Measurements from ENCODE around the gene TNC. TPM values are rescaled to one million over a fixed set of nuclear protein-coding genes. Genes with fewer than 3 reads are reported as not detected.

Gene TNC
- total RNA-seq, 1 donor from 2014 or later: 137 TPM

DNA sequence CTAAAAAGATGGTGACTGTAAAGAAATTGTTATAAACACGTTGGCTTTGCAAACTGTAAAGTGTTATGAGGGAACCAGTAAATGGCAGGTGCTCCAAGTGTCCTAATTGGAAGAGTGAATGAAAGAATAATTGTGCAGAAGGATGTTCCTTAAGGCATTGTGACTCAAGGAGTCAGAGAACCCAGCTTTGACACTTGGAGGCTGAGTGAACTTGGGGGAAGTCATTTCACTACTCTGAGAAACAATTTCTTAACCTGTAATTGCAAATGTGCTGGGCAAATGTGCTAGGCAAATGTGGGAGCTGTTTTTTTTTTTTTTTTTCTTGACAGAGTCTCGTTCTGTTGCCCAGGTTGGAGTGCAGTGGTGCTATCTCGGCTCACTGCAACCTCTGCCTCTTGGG, 103.5 kb downstream of the TNC start:
- no peaks in the 10 kb centered on the region for H3K9me3 ChIP-seq
- intact Hi-C loops (cut with DNase I): loop anchor here (1.0 to 5.0 kb wide), 4 partner anchors 107 to 610 kb away; no protein-coding TSS in a partner anchor
- no peak for DNase-seq (ENCODE audit: low spot score in 2 of 2)
- no peak overlapping the region for H3K4me3 ChIP-seq
- H3K27me3 ChIP-seq: no peaks in the 10 kb centered on the region
- no peak overlapping the region for H3K27ac ChIP-seq
- TF ChIP-seq, protein P1, sequence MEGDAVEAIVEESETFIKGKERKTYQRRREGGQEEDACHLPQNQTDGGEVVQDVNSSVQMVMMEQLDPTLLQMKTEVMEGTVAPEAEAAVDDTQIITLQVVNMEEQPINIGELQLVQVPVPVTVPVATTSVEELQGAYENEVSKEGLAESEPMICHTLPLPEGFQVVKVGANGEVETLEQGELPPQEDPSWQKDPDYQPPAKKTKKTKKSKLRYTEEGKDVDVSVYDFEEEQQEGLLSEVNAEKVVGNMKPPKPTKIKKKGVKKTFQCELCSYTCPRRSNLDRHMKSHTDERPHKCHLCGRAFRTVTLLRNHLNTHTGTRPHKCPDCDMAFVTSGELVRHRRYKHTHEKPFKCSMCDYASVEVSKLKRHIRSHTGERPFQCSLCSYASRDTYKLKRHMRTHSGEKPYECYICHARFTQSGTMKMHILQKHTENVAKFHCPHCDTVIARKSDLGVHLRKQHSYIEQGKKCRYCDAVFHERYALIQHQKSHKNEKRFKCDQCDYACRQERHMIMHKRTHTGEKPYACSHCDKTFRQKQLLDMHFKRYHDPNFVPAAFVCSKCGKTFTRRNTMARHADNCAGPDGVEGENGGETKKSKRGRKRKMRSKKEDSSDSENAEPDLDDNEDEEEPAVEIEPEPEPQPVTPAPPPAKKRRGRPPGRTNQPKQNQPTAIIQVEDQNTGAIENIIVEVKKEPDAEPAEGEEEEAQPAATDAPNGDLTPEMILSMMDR (IDR thresholded peaks at IDR 0.05): no peak
- peaks cover 0 to 4% of the 10 kb centered on the region in 2 donors for H3K4me1 ChIP-seq
- no peaks in the 10 kb centered on the region for H3K36me3 ChIP-seq

DNA sequence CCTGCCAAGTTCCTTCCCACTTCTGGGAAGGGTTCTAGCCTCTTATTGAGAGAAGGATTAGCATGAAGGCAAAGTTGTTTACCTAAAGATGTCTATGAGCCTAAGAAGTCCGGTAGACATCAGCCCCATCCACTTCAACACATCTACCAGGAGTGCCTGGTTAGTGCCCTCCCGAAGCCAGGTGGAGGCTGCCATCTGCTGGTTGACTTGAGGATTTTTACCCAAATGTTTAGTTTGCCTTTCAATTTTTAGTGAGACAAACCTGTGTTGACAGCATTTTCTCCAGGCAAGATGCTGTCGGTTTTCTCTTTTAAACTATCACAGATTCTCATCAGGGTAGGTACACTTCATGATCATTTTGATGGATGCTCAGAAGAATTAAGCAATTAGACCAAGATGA, 104.0 kb downstream of the TNC start:
- Histone ChIP-seq H3K27me3 (no peaks in the 10 kb centered on the region), H3K4me3 (no peak overlapping the region), H3K9me3 (no peaks in the 10 kb centered on the region), H3K36me3 (no peaks in the 10 kb centered on the region), H3K4me1 (no peaks in the 10 kb centered on the region), H3K27ac (no peak overlapping the region)
- TF ChIP-seq, protein P1 (IDR thresholded peaks at IDR 0.05): peak; percentile 76 to 80 (median 77)
- intact Hi-C loops (cut with DNase I): loop anchor here (1.0 to 5.0 kb wide), 5 partner anchors 107 to 609 kb away; partner anchors contain the start of gene TEX48
- no peak for DNase-seq (ENCODE audit: low spot score in 2 of 2)

DNA sequence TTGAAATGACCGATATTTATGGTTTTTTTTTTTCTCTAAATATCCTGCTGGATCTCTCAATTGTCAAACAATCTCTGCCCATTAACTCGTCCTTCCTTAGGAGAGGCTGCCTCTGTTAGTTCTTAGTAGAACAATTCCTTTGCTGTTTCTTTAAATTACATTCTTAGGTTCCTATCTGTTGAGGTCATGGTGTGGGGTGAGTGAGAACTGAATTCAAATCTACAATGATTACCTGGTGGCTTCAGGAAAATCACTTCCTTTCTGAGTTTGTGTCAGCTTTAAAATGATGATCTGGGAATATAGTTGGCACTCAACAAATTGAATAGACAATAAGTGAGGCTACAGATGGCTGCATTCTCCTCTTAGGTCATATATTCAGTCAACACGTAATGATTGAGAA, 105.5 kb downstream of the TNC start:
- H3K27me3 ChIP-seq: no peaks in the 10 kb centered on the region
- TF ChIP-seq, protein P1 (IDR thresholded peaks at IDR 0.05): no peak
- no peak overlapping the region for H3K27ac ChIP-seq
- no peaks in the 10 kb centered on the region for H3K4me1 ChIP-seq
- no peaks in the 10 kb centered on the region for H3K36me3 ChIP-seq
- no peaks in the 10 kb centered on the region for H3K9me3 ChIP-seq
- no peak for DNase-seq (ENCODE audit: low spot score in 2 of 2)
- intact Hi-C loops (cut with DNase I): loop anchor here (2.0 to 5.0 kb wide), 3 partner anchors 105 to 350 kb away; partner anchors contain the start of gene TEX48
- no peak overlapping the region for H3K4me3 ChIP-seq

DNA sequence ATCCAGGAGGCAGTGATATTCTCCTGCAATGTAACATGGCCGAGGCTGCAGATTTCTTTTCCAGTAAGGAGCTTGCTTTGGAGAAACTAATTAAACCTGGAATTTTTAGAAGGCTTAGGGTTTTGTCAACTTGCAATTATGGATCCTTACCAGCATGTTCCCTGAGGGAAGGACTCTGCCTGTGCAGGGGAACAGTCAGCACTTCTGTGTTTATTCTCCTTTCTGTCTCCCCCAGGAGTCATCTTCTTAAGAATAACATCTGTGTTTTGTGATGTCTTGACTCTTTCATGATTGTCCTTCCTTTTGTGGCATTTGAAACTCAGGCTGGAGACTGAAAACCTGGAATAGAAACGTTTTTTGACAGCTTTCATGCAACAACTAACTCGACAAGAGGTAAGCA, 107.1 kb downstream of the TNC start:
- Histone ChIP-seq H3K4me1 (no peaks in the 10 kb centered on the region), H3K27ac (no peak overlapping the region), H3K27me3 (no peaks in the 10 kb centered on the region), H3K4me3 (no peak overlapping the region), H3K9me3 (no peaks in the 10 kb centered on the region), H3K36me3 (no peaks in the 10 kb centered on the region)
- TF ChIP-seq, protein P1 (IDR thresholded peaks at IDR 0.05): no peak
- no peak for DNase-seq (ENCODE audit: low spot score in 2 of 2)
- intact Hi-C loops (cut with DNase I): loop anchor here (5.0 kb wide), 2 partner anchors 104 to 349 kb away; no protein-coding TSS in a partner anchor

DNA sequence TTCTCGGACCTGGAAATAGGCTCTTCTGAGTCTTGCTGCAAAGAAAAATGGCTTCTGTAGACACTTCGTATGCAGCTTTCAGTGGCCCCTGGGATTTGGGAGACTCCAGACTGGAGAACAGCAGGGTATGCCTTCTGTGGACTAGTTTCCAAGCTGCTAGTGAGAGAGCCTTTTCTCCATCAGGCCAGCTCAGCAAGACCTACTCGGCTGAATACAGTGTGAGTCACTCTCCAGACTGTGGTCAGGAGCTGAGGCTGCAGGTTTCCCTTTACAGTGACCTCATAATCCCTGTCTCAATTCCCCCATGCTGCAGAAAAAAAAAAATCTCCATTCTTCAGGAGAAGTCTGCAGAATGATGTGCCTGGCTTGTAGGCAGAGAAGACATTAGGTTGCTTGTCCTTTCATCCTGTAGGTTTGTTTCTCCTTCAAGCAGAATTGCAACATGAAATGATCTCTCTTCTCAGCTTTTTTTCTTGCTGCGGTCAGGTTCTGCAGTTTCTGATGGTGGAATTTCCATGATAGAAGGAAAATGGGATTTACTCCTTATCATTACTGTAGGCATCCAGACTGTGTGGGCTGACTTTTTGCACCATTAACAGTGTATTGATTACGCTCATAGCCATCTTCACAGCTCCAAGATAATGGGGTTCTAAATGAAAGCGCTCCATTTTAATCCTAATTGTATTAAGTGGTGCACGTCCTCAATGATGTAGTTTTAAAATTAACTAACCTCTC, 109.3 kb downstream of the TNC start:
- Histone ChIP-seq H3K27ac (no peak overlapping the region), H3K4me3 (no peak overlapping the region), H3K9me3 (no peaks in the 10 kb centered on the region), H3K27me3 (no peaks in the 10 kb centered on the region), H3K36me3 (no peaks in the 10 kb centered on the region), H3K4me1 (no peaks in the 10 kb centered on the region)
- TF ChIP-seq, protein P1 (IDR thresholded peaks at IDR 0.05): no peak
- no peak for DNase-seq (ENCODE audit: low spot score in 2 of 2)
- intact Hi-C loops (cut with DNase I): no loop called here
